Activated CD8-positive, alpha-beta T cell treated with anti-CD3 and anti-CD28 coated beads for 36 hours (primary cell): ENCODE results near the gene ABCG4. TPM values are rescaled to one million over a fixed set of nuclear protein-coding genes. Genes with fewer than 3 reads are reported as not detected.

Experiments used
- ATAC-seq: fragments of 200-7000 bp; cut with Tn5 transposase; one replicate; pipeline ENCODE4 v1.10.0; 2021; ENCODE audit warnings: mild to moderate bottlenecking, moderate library complexity
- CTCF ChIA-PET: fragments of 350-600 bp; sonication (Branson Sonifier 250); formaldehyde crosslinking; loops from one replicate; lab custom pipeline; 2021; ENCODE audit warnings: antibody characterized with exemption; lab: Charles Lee
- POLR2A ChIA-PET: fragments of 350-600 bp; sonication (Branson Sonifier 250); formaldehyde crosslinking; loops from one replicate; lab custom pipeline; 2021; ENCODE audit warnings: antibody characterized with exemption; lab: Charles Lee
- DNase-seq: peaks from one replicate; pipeline ENCODE4 v3.0.0-alpha.2; 2020
- H3K27ac Mint-ChIP-seq: one replicate; pipeline ENCODE4 v1.8.0; 2021; ENCODE audit warnings: mild to moderate bottlenecking, mixed read lengths
- H3K27me3 Mint-ChIP-seq: one replicate; pipeline ENCODE4 v1.8.0; 2021; ENCODE audit warnings: mixed read lengths
- H3K36me3 Mint-ChIP-seq: one replicate; pipeline ENCODE4 v1.8.0; 2021; ENCODE audit warnings: low read depth, mixed read lengths
- H3K4me1 Mint-ChIP-seq: one replicate; pipeline ENCODE4 v1.8.0; 2021; ENCODE audit warnings: low read depth, mixed read lengths
- H3K4me3 Mint-ChIP-seq: one replicate; pipeline ENCODE4 v1.8.0; 2021; ENCODE audit warnings: mild to moderate bottlenecking, moderate library complexity, mixed read lengths
- H3K9me3 Mint-ChIP-seq: one replicate; pipeline ENCODE4 v1.8.0; 2021; ENCODE audit warnings: mixed read lengths
- CTCF ChIP-seq: fragments of 200-600 bp; IDR thresholded peaks from one replicate; pipeline ENCODE4 v1.8.0; 2022; ENCODE audit warnings: antibody characterized with exemption, mild to moderate bottlenecking
- intact Hi-C: fragments of 100-400 bp; cut with micrococcal nuclease; formaldehyde crosslinking; loops from one replicate; pipeline ENCODE4 v1.10.0; 2022
- total RNA-seq, 2 experiments: library from RNA; stranded (reverse); gene quantifications; one replicate each; pipeline ENCODE4 v1.2.3, GENCODE V29; 2021

Gene ABCG4
- total RNA-seq, 2 experiments from 2014 or later = not detected

- peak; percentile 91 for ATAC-seq
- Mint-ChIP-seq H3K4me3 (peak within 1 kb of the TSS; percentile 90), H3K36me3 (peaks cover 3% of the 10 kb centered on the region), H3K27me3 (no peaks in the 10 kb centered on the region), H3K4me1 (peaks cover 23% of the 10 kb centered on the region), H3K27ac (peak within 1 kb of the TSS; percentile 93), H3K9me3 (no peaks in the 10 kb centered on the region)
- ChIA-PET POLR2A (interaction anchor here (0.7 to 2.7 kb wide), 17 partner anchors 10 to 121 kb away, joined by 3 to 15 read pairs (median 3); partner anchors contain the start of genes MCAM and NLRX1), CTCF (interaction anchor here (0.6 to 5.6 kb wide), 41 partner anchors 9 to 1078 kb away, joined by 3 to 53 read pairs (median 4); partner anchors contain the start of genes C2CD2L, NLRX1 and VPS11)
- intact Hi-C loops = loop anchor here (2.0 to 10.0 kb wide), 3 partner anchors 57 to 119 kb away; no protein-coding TSS in a partner anchor
- peak; percentile 84 for TF ChIP-seq CTCF
- DNase-seq = peak; percentile 97
Measured at GRCh38 chr11:119205574-119206510, 57.0 kb downstream of the ABCG4 start, which contains the start of gene CBL. CBL (plus strand) TSS chr11:119206339; CDS start chr11:119206418, 79 bp downstream.

GRCh38 chr11:119206511-119207414 is 57.9 kb downstream of the ABCG4 start:
- Mint-ChIP-seq H3K9me3 (no peaks in the 10 kb centered on the region), H3K36me3 (peaks cover 3% of the 10 kb centered on the region), H3K27ac (peak overlapping the region; percentile 89), H3K27me3 (no peaks in the 10 kb centered on the region), H3K4me1 (peaks cover 25% of the 10 kb centered on the region), H3K4me3 (peak overlapping the region; percentile 90)
- ChIA-PET POLR2A (interaction anchor here (0.8 to 2.7 kb wide), 12 partner anchors 10 to 116 kb away, joined by 3 to 15 read pairs (median 4); partner anchors contain the start of gene NLRX1), CTCF (interaction anchor here (0.6 to 5.6 kb wide), 33 partner anchors 9 to 149 kb away, joined by 3 to 53 read pairs (median 6); partner anchors contain the start of genes C2CD2L, NLRX1 and VPS11)
- no peak for TF ChIP-seq CTCF
- ATAC-seq (peak; percentile 41), DNase-seq (peak; percentile 73)
- intact Hi-C loops = loop anchor here (2.0 to 10.0 kb wide), 2 partner anchors 56 to 118 kb away; no protein-coding TSS in a partner anchor

- peaks cover 25% of the 10 kb centered on the region for H3K4me1 Mint-ChIP-seq
- POLR2A ChIA-PET = interaction anchor here (1.1 to 2.7 kb wide), 4 partner anchors 14 to 115 kb away, joined by 3 to 15 read pairs (median 6); no protein-coding TSS in a partner anchor
- H3K27ac Mint-ChIP-seq = peak overlapping the region; percentile 89
- DNase-seq (no peak), ATAC-seq (no peak)
- TF ChIP-seq CTCF = no peak
- intact Hi-C loops = loop anchor here (2.0 to 10.0 kb wide), 2 partner anchors 55 to 117 kb away; no protein-coding TSS in a partner anchor
- no peaks in the 10 kb centered on the region for H3K9me3 Mint-ChIP-seq
- peaks cover 3% of the 10 kb centered on the region for H3K36me3 Mint-ChIP-seq
- CTCF ChIA-PET = interaction anchor here (2.6 to 5.6 kb wide), 5 partner anchors 55 to 131 kb away, joined by 13 to 53 read pairs (median 37); no protein-coding TSS in a partner anchor
- H3K27me3 Mint-ChIP-seq = no peaks in the 10 kb centered on the region
- peak overlapping the region; percentile 90 for H3K4me3 Mint-ChIP-seq
Measured at GRCh38 chr11:119207415-119207960, 58.6 kb downstream of the ABCG4 start.

- Mint-ChIP-seq H3K4me3 (no peak overlapping the region), H3K9me3 (no peaks in the 10 kb centered on the region), H3K27ac (no peak overlapping the region), H3K4me1 (peaks cover 31% of the 10 kb centered on the region), H3K27me3 (no peaks in the 10 kb centered on the region), H3K36me3 (peaks cover 3% of the 10 kb centered on the region)
- TF ChIP-seq CTCF = no peak
- intact Hi-C loops = loop anchor here (10.0 kb wide), 1 partner anchor 116 kb away; no protein-coding TSS in a partner anchor
- CTCF ChIA-PET = interaction anchor here (0.9 to 1.8 kb wide), 2 partner anchors 12 to 54 kb away, joined by 3 to 7 read pairs; no protein-coding TSS in a partner anchor
- POLR2A ChIA-PET = interaction anchor here (0.6 to 1.3 kb wide), 2 partner anchors 51 to 98 kb away, joined by 3 read pairs; no protein-coding TSS in a partner anchor
- ATAC-seq = no peak
- DNase-seq = no peak
Measured at GRCh38 chr11:119209186-119209585, 60.3 kb downstream of the ABCG4 start.
